Mesenchymal stem cell (in vitro differentiated cells and primary cell): ENCODE data around the gene RERE.

Experiments
- DNase-seq: peaks from one replicate; pipeline ENCODE4 v3.0.0-alpha.2; 2013
- H2AFZ ChIP-seq: one replicate; pipeline ENCODE4 v1.6.1; 2013; ENCODE audit warnings: low read depth, mild to moderate bottlenecking, control low read depth, inconsistent platforms, low read length, moderate library complexity
- H2AK5ac ChIP-seq: 2 replicates; pipeline ENCODE4 v1.6.1; 2013; ENCODE audit warnings: low read length, moderate library complexity, mild to moderate bottlenecking, inconsistent platforms; ENCODE audit not compliant: severe bottlenecking
- H2BK120ac ChIP-seq: one replicate; pipeline ENCODE4 v1.6.1; 2013; ENCODE audit warnings: low read depth, mild to moderate bottlenecking, inconsistent platforms, low read length, moderate library complexity
- H2BK12ac ChIP-seq, 2 experiments: one replicate each; pipeline ENCODE4 v1.6.1; 2013; ENCODE audit warnings: inconsistent platforms in 2 of 2, low read length in 2 of 2, mild to moderate bottlenecking in 2 of 2, moderate library complexity in 2 of 2, control low read depth in 1 of 2
- H2BK15ac ChIP-seq: one replicate; pipeline ENCODE4 v1.6.1; 2013; ENCODE audit warnings: mild to moderate bottlenecking, low read depth, inconsistent platforms; ENCODE audit not compliant: poor library complexity, severe bottlenecking
- H2BK5ac ChIP-seq: 2 replicates; pipeline ENCODE4 v1.6.1; 2013; ENCODE audit warnings: low read depth, mild to moderate bottlenecking, low read length, control low read depth, inconsistent platforms; ENCODE audit not compliant: poor library complexity, severe bottlenecking
- H3K14ac ChIP-seq, 2 experiments: one replicate each; pipeline ENCODE4 v1.6.1; 2013; ENCODE audit warnings: inconsistent platforms in 2 of 2, low read length in 2 of 2, control low read depth in 1 of 2, mild to moderate bottlenecking in 1 of 2, moderate library complexity in 1 of 2
- H3K18ac ChIP-seq, 2 experiments: one replicate each; pipeline ENCODE4 v1.6.1; 2013; ENCODE audit warnings: inconsistent platforms in 2 of 2, low read length in 2 of 2, control low read depth in 1 of 2, low read depth in 1 of 2, mild to moderate bottlenecking in 1 of 2
- H3K23ac ChIP-seq, 2 experiments: one replicate each; pipeline ENCODE4 v1.6.1; 2013; ENCODE audit warnings: inconsistent platforms in 2 of 2, low read length in 2 of 2, mild to moderate bottlenecking in 2 of 2, moderate library complexity in 2 of 2, control low read depth in 1 of 2
- H3K27ac ChIP-seq: 2 replicates; pipeline ENCODE4 v1.5.1; 2013; ENCODE audit warnings: mild to moderate bottlenecking, moderate library complexity, low read length, control low read depth, inconsistent platforms; ENCODE audit not compliant: poor library complexity, severe bottlenecking
- H3K27me3 ChIP-seq, 2 experiments: 2 replicates each; pipeline versions ENCODE4 v1.6.1 to v1.7.0; 2013; ENCODE audit warnings: low read length in 2 of 2, mild to moderate bottlenecking in 2 of 2, moderate library complexity in 2 of 2, control low read depth in 1 of 2, inconsistent platforms in 1 of 2; ENCODE audit not compliant: control insufficient read depth in 1 of 2, insufficient read depth in 1 of 2
- H3K36me3 ChIP-seq, 2 experiments: 2 replicates each; pipeline versions ENCODE4 v1.6.1 to v1.7.0; 2013; ENCODE audit warnings: low read length in 2 of 2, control low read depth in 1 of 2, inconsistent platforms in 1 of 2, low read depth in 1 of 2, mild to moderate bottlenecking in 1 of 2; ENCODE audit not compliant: insufficient read depth in 2 of 2, control insufficient read depth in 1 of 2
- H3K4ac ChIP-seq, 2 experiments: one replicate each; pipeline ENCODE4 v1.6.1; 2013; ENCODE audit warnings: inconsistent platforms in 2 of 2, low read length in 2 of 2, mild to moderate bottlenecking in 2 of 2, moderate library complexity in 2 of 2, control low read depth in 1 of 2, low read depth in 1 of 2
- H3K4me1 ChIP-seq: 2 replicates; pipeline ENCODE4 v1.6.1; 2013; ENCODE audit warnings: low read depth, low read length, control low read depth; ENCODE audit not compliant: control insufficient read depth, insufficient read depth
- H3K4me2 ChIP-seq: 2 replicates; pipeline ENCODE4 v1.6.1; 2013; ENCODE audit warnings: low read length, mild to moderate bottlenecking, inconsistent platforms; ENCODE audit not compliant: poor library complexity, severe bottlenecking
- H3K4me3 ChIP-seq, 2 experiments: 2 replicates each; pipeline versions ENCODE4 v1.5.1 to v1.7.0; 2013; ENCODE audit warnings: low read length in 2 of 2, mild to moderate bottlenecking in 2 of 2, control low read depth in 1 of 2, low read depth in 1 of 2; ENCODE audit not compliant: insufficient read depth in 1 of 2
- H3K79me1 ChIP-seq: replicated peaks from 2 replicates; pipeline ENCODE4 v1.6.1; 2013; ENCODE audit warnings: mild to moderate bottlenecking, control low read depth, low read length, inconsistent platforms; ENCODE audit not compliant: poor library complexity, severe bottlenecking
- H3K9ac ChIP-seq: 2 replicates; pipeline ENCODE4 v1.7.0; 2013; ENCODE audit warnings: mild to moderate bottlenecking, low read length, moderate library complexity
- H3K9me3 ChIP-seq: 2 replicates; pipeline ENCODE4 v1.7.0; 2013; ENCODE audit warnings: mild to moderate bottlenecking, low read length; ENCODE audit not compliant: control insufficient read depth
- H4K8ac ChIP-seq: one replicate; pipeline ENCODE4 v1.6.1; 2013; ENCODE audit warnings: inconsistent platforms, mild to moderate bottlenecking, low read length, moderate library complexity
- H4K91ac ChIP-seq: one replicate; pipeline ENCODE4 v1.6.1; 2013; ENCODE audit warnings: mild to moderate bottlenecking, low read length, inconsistent platforms
- WGBS: methylation state at CpG from one replicate; pipeline ENCODE4 v1.1.7; 2013; ENCODE audit warnings: mixed read lengths; 5-methylcytosine and 5-hydroxymethylcytosine counted together

RERE gene

DNA sequence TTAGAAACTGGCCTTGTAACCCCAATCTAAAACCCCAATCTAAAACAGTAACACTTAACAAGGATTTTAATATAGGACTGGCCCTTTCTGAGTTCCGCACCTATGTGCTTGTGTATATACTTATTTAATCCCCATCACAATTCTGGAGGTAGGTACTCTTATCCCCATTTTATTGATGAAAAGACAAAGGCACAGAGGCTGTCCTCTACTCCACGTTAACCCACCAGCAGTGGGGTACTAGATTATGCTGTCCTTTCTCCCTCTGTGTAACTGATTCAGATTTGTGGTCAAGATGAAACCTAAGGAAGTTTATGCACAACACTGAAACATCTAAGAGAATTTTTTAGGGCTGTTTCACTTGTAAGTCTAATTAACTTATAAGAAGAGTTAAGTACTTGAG is 175.3 kb downstream of the RERE start:
- peaks cover 31% of the 10 kb centered on the region for H3K79me1 ChIP-seq
- H4K8ac ChIP-seq: no peak overlapping the region
- no peak for DNase-seq
- 100% methylated on average over 2 of the region's 2 CpGs for WGBS
- no peak overlapping the region for H3K4ac ChIP-seq
- no peak overlapping the region for H2BK5ac ChIP-seq
- no peak overlapping the region for H4K91ac ChIP-seq
- H3K4me3 ChIP-seq: no peak overlapping the region
- no peaks in the 10 kb centered on the region for H3K36me3 ChIP-seq
- no peak overlapping the region for H2AFZ ChIP-seq
- no peak overlapping the region for H2BK15ac ChIP-seq
- no peak overlapping the region for H3K23ac ChIP-seq
- no peak overlapping the region for H3K18ac ChIP-seq
- H2BK120ac ChIP-seq: no peak overlapping the region
- no peak overlapping the region for H2AK5ac ChIP-seq
- no peak overlapping the region for H3K14ac ChIP-seq
- no peak overlapping the region for H2BK12ac ChIP-seq
- no peak overlapping the region for H3K4me2 ChIP-seq
- H3K27ac ChIP-seq: no peak overlapping the region
- H3K9me3 ChIP-seq: no peaks in the 10 kb centered on the region
- H3K4me1 ChIP-seq: no peaks in the 10 kb centered on the region
- H3K9ac ChIP-seq: no peak overlapping the region
- H3K27me3 ChIP-seq: no peaks in the 10 kb centered on the region

- H2AFZ ChIP-seq: no peak overlapping the region
- no peak overlapping the region for H2BK5ac ChIP-seq
- H4K8ac ChIP-seq: no peak overlapping the region
- no peak overlapping the region for H2AK5ac ChIP-seq
- no peak overlapping the region for H3K4ac ChIP-seq
- no peaks in the 10 kb centered on the region for H3K9me3 ChIP-seq
- no peak overlapping the region for H3K18ac ChIP-seq
- no peak overlapping the region for H3K4me3 ChIP-seq
- H2BK15ac ChIP-seq: no peak overlapping the region
- 92% methylated on average over 2 of the region's 3 CpGs for WGBS
- no peaks in the 10 kb centered on the region for H3K36me3 ChIP-seq
- no peaks in the 10 kb centered on the region for H3K4me1 ChIP-seq
- DNase-seq: no peak
- no peak overlapping the region for H3K4me2 ChIP-seq
- no peak overlapping the region for H3K14ac ChIP-seq
- H3K27me3 ChIP-seq: no peaks in the 10 kb centered on the region
- H3K27ac ChIP-seq: no peak overlapping the region
- H4K91ac ChIP-seq: no peak overlapping the region
- H3K9ac ChIP-seq: no peak overlapping the region
- no peak overlapping the region for H3K23ac ChIP-seq
- H3K79me1 ChIP-seq: peaks cover 30% of the 10 kb centered on the region
- H2BK12ac ChIP-seq: no peak overlapping the region
- H2BK120ac ChIP-seq: no peak overlapping the region
These were observed 176.0 kb downstream of the RERE start for GRCh38 chr1:8641377-8641997.

DNA sequence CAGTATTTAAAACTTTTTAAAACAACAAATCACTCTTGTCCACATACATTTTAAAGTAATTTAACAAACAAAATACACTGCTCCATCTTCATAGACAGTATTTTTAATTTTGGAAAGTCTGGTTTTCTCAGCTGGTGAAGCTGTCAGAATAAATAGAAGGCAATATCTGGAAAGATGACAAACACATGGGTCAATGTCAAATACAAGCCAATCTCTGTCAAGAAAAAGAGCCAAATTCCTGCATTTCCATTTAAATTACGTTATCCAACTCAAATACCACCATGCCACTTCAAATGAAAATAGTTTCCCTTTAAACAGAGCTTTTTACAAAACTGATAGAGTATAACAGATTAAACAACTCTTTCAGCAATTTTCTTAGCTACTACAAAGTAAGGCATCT is 176.5 kb downstream of the RERE start:
- Histone ChIP-seq H3K27ac (no peak overlapping the region), H3K27me3 (no peaks in the 10 kb centered on the region), H3K4me1 (no peaks in the 10 kb centered on the region), H3K4ac (no peak overlapping the region), H3K23ac (no peak overlapping the region), H2BK120ac (no peak overlapping the region), H2BK15ac (no peak overlapping the region), H3K79me1 (peaks cover 30% of the 10 kb centered on the region), H3K9me3 (no peaks in the 10 kb centered on the region), H2BK12ac (no peak overlapping the region), H3K14ac (no peak overlapping the region), H4K91ac (no peak overlapping the region), H2AFZ (no peak overlapping the region), H3K18ac (no peak overlapping the region), H3K36me3 (no peaks in the 10 kb centered on the region), H3K4me2 (no peak overlapping the region), H4K8ac (no peak overlapping the region), H2AK5ac (no peak overlapping the region), H3K9ac (no peak overlapping the region), H2BK5ac (no peak overlapping the region), H3K4me3 (no peak overlapping the region)
- no peak for DNase-seq
- 92% methylated on average over 1 of the region's 1 CpG for WGBS

- Histone ChIP-seq H2AFZ (no peak overlapping the region), H3K4me2 (no peak overlapping the region), H2BK120ac (no peak overlapping the region), H3K9ac (no peak overlapping the region), H3K4ac (no peak overlapping the region), H3K14ac (no peak overlapping the region), H3K23ac (no peak overlapping the region), H4K91ac (no peak overlapping the region), H3K9me3 (no peaks in the 10 kb centered on the region), H3K4me1 (no peaks in the 10 kb centered on the region), H3K4me3 (no peak overlapping the region), H3K27ac (no peak overlapping the region), H3K79me1 (peaks cover 25% of the 10 kb centered on the region), H4K8ac (no peak overlapping the region), H3K27me3 (no peaks in the 10 kb centered on the region), H2BK5ac (no peak overlapping the region), H2BK12ac (no peak overlapping the region), H3K36me3 (no peaks in the 10 kb centered on the region), H2AK5ac (no peak overlapping the region), H2BK15ac (no peak overlapping the region), H3K18ac (no peak overlapping the region)
- WGBS: 97% methylated on average over 4 of the region's 5 CpGs
- DNase-seq: no peak
These were observed 178.3 kb downstream of the RERE start for GRCh38 chr1:8639148-8639547.
